Glutamatergic neuron (in vitro differentiated cells): Measurements from ENCODE around the gene FOXJ1. TPM values are rescaled to one million over a fixed set of nuclear protein-coding genes. Genes with fewer than 3 reads are reported as not detected.

ENCODE experiments used
- DNase-seq: peaks from one replicate; pipeline ENCODE4 v3.0.0; 2022
- H3K27ac Mint-ChIP-seq: one replicate; pipeline ENCODE4 v1.8.0; 2020; ENCODE audit warnings: mild to moderate bottlenecking, mixed read lengths, inconsistent platforms; ENCODE audit not compliant: unreplicated experiment
- H3K27me3 Mint-ChIP-seq: one replicate; pipeline ENCODE4 v1.8.0; 2020; ENCODE audit warnings: mild to moderate bottlenecking, moderate library complexity, mixed read lengths, inconsistent platforms; ENCODE audit not compliant: unreplicated experiment
- H3K36me3 Mint-ChIP-seq: one replicate; pipeline ENCODE4 v1.8.0; 2020; ENCODE audit warnings: mild to moderate bottlenecking, mixed read lengths, inconsistent platforms; ENCODE audit not compliant: unreplicated experiment
- H3K4me1 Mint-ChIP-seq: one replicate; pipeline ENCODE4 v1.8.0; 2020; ENCODE audit warnings: mild to moderate bottlenecking, low read depth, mixed read lengths, inconsistent platforms; ENCODE audit not compliant: unreplicated experiment
- H3K4me3 Mint-ChIP-seq: one replicate; pipeline ENCODE4 v1.8.0; 2020; ENCODE audit warnings: mild to moderate bottlenecking, mixed read lengths, inconsistent platforms; ENCODE audit not compliant: unreplicated experiment
- H3K9me3 Mint-ChIP-seq: one replicate; pipeline ENCODE4 v1.8.0; 2020; ENCODE audit warnings: mild to moderate bottlenecking, moderate library complexity, mixed read lengths, inconsistent platforms; ENCODE audit not compliant: unreplicated experiment
- CTCF ChIP-seq: fragments of 200-600 bp; sonication (generic); IDR thresholded peaks from one replicate; pipeline ENCODE4 v1.5.0; 2021; ENCODE audit not compliant: partially characterized antibody, unreplicated experiment
- total RNA-seq: library from RNA; stranded (reverse); fragmentation: NEBNext Ultra II Directional; extraction: Animal tissue kit (Norgen Biotek cat#: 25700); gene quantifications from one replicate; pipeline ENCODE4 v1.2.1, GENCODE V29; 2021; ENCODE audit not compliant: unreplicated experiment

Gene FOXJ1
- total RNA-seq, 1 donor from 2014 or later, result not detected

- Mint-ChIP-seq H3K27me3 (no peaks in the 10 kb centered on the region), H3K9me3 (peaks cover 2% of the 10 kb centered on the region), H3K4me1 (peaks cover 35% of the 10 kb centered on the region), H3K36me3 (peaks cover 3% of the 10 kb centered on the region), H3K4me3 (no peak overlapping the region), H3K27ac (peak overlapping the region; percentile 48)
- DNase-seq, result no peak
- TF ChIP-seq CTCF, result no peak
Measured at GRCh38 chr17:76152591-76152990, 11.5 kb upstream of the FOXJ1 start.

- H3K4me3 Mint-ChIP-seq, result no peak overlapping the region
- DNase-seq, result no peak
- no peak overlapping the region for H3K27ac Mint-ChIP-seq
- no peaks in the 10 kb centered on the region for H3K36me3 Mint-ChIP-seq
- H3K27me3 Mint-ChIP-seq, result no peaks in the 10 kb centered on the region
- H3K9me3 Mint-ChIP-seq, result no peaks in the 10 kb centered on the region
- no peak for TF ChIP-seq CTCF
- peaks cover 31% of the 10 kb centered on the region for H3K4me1 Mint-ChIP-seq
Measured at GRCh38 chr17:76151896-76152454, 10.9 kb upstream of the FOXJ1 start.

GRCh38 chr17:76150712-76151622 lies 9.9 kb upstream of the FOXJ1 start:
- TF ChIP-seq CTCF, result no peak
- no peaks in the 10 kb centered on the region for H3K27me3 Mint-ChIP-seq
- no peaks in the 10 kb centered on the region for H3K9me3 Mint-ChIP-seq
- H3K27ac Mint-ChIP-seq, result no peak overlapping the region
- no peak overlapping the region for H3K4me3 Mint-ChIP-seq
- no peaks in the 10 kb centered on the region for H3K36me3 Mint-ChIP-seq
- peaks cover 23% of the 10 kb centered on the region for H3K4me1 Mint-ChIP-seq
- no peak for DNase-seq

GRCh38 chr17:76149214-76149613 lies 8.2 kb upstream of the FOXJ1 start:
- no peaks in the 10 kb centered on the region for H3K36me3 Mint-ChIP-seq

More at GRCh38 chr17:76149214-76149613, 8.2 kb upstream of the FOXJ1 start:
- no peak overlapping the region for H3K27ac Mint-ChIP-seq
- peaks cover 1% of the 10 kb centered on the region for H3K27me3 Mint-ChIP-seq
- peaks cover 21% of the 10 kb centered on the region for H3K4me1 Mint-ChIP-seq
- no peak overlapping the region for H3K4me3 Mint-ChIP-seq
- DNase-seq, result no peak
- no peak for TF ChIP-seq CTCF
- H3K9me3 Mint-ChIP-seq, result no peaks in the 10 kb centered on the region
